ENCODE measurements around the gene ENGASE. TPM values are rescaled to one million over a fixed set of nuclear protein-coding genes. Genes with fewer than 3 reads are reported as not detected.
A peak's percentile ranks its signal among the peaks of the same experiment; 100 is the strongest.

Gene ENGASE
- total RNA-seq, 1 experiment from 2014 or later: 34.5 TPM

GRCh38 chr17:79088997-79089328 is 14.3 kb downstream of the ENGASE start:
- POLR2A ChIA-PET (ENCODE audit: unreplicated experiment): no interaction called here
- Histone ChIP-seq H3K4me1 (ENCODE audit: insufficient read depth, low read length) (no peaks in the 10 kb centered on the region), H2AFZ (ENCODE audit: low read length) (no peak overlapping the region), H3F3A (ENCODE audit: low read length, unreplicated experiment) (no peaks in the 10 kb centered on the region), H3K27me3 (ENCODE audit: low read length) (no peaks in the 10 kb centered on the region), H3K9me3 (ENCODE audit: low read length) (no peaks in the 10 kb centered on the region), H3K4me3 (ENCODE audit: low read length) (no peak overlapping the region), H3K9ac (ENCODE audit: low read length) (no peak overlapping the region), H3K9me2 (replicated peaks; ENCODE audit: low read length) (no peaks in the 10 kb centered on the region), H3K36me3 (ENCODE audit: low read depth, low read length) (peaks cover 4% of the 10 kb centered on the region; the same call in 1 of the 2 replicates), H3K79me2 (ENCODE audit: low read length) (no peaks in the 10 kb centered on the region), H3K4me2 (ENCODE audit: low read length) (no peak overlapping the region), H3K27ac (ENCODE audit: low read length) (no peak overlapping the region), H4K20me1 (ENCODE audit: low read length) (no peaks in the 10 kb centered on the region)
- DNase-seq (no peak), ATAC-seq (no peak)
- no TSS peak for BruUV-seq (replicated peaks)
- no peak for TF ChIP-seq EZH2 (IDR thresholded peaks at IDR 0.05; ENCODE audit: low read length, unreplicated experiment)
- TF ChIP-seq EZH2phosphoT487 (IDR thresholded peaks at IDR 0.05; ENCODE audit: borderline replicate concordance, low read length): no peak
- TF ChIP-seq CTCF (conservative IDR thresholded peaks at IDR 0.05; ENCODE audit: low read depth, low read length): no peak
- CTCF ChIA-PET: no interaction called here
- intact Hi-C loops (cut with micrococcal nuclease): no loop called here

DNA sequence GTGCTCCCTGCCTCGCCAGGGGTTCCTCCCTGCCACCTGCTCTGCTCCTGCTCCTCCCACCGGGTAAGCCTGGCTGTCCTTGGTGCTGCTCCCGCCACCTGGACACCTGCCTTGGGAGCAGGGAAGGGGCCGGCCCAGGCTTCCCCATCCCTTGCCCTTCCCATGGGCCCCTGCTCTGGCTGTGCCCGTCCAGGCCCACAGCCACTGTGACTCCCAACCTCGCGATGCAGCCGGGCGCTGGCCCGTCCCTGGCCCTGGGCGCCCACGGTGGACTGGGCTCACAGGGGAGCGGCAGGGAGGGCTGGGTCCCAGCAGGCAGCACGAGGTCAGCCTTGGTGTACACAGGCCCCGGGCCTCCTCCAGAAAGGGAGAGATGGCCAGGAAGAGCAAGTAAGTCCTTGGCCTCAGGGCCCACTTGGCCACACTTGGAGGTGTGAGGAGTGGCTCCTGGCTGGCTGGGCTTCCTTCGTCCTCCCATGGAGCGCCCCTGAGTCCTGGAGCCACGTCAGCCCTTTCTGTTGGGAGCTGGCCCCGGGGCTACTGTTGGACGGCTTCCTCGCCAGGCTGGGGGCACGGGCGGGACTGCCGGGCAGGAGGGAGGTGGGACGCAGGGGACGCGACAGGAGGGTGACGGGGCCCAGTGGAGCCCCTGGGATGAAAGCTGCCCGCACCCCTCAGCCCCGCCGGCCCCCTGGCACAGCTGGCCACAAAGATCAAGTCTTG is 15.3 kb downstream of the ENGASE start:
- no peak overlapping the region for H3K9ac ChIP-seq (ENCODE audit: low read length)
- no peaks in the 10 kb centered on the region for H3K79me2 ChIP-seq (ENCODE audit: low read length)
- H2AFZ ChIP-seq (ENCODE audit: low read length): no peak overlapping the region
- BruUV-seq (replicated peaks): no TSS peak
- no peaks in the 10 kb centered on the region for H3K9me3 ChIP-seq (ENCODE audit: low read length)
- ChIA-PET CTCF (no interaction called here), POLR2A (ENCODE audit: unreplicated experiment) (no interaction called here)
- H3K27me3 ChIP-seq (ENCODE audit: low read length): no peaks in the 10 kb centered on the region
- H3K36me3 ChIP-seq (ENCODE audit: low read depth, low read length): 0 out of 2 replicates have a peak, but pooled peaks cover 4% of the 10 kb centered on the region
- no peak overlapping the region for H3K4me2 ChIP-seq (ENCODE audit: low read length)
- no peak overlapping the region for H3K27ac ChIP-seq (ENCODE audit: low read length)
- no peaks in the 10 kb centered on the region for H3F3A ChIP-seq (ENCODE audit: low read length, unreplicated experiment)
- intact Hi-C loops (cut with micrococcal nuclease): no loop called here
- TF ChIP-seq CTCF (conservative IDR thresholded peaks at IDR 0.05; ENCODE audit: low read depth, low read length) (no peak), EZH2phosphoT487 (IDR thresholded peaks at IDR 0.05; ENCODE audit: borderline replicate concordance, low read length) (no peak), EZH2 (IDR thresholded peaks at IDR 0.05; ENCODE audit: low read length, unreplicated experiment) (no peak)
- ATAC-seq: no peak
- H3K4me3 ChIP-seq (ENCODE audit: low read length): no peak overlapping the region
- DNase-seq: no peak
- H4K20me1 ChIP-seq (ENCODE audit: low read length): no peaks in the 10 kb centered on the region
- no peaks in the 10 kb centered on the region for H3K9me2 ChIP-seq (replicated peaks; ENCODE audit: low read length)
- H3K4me1 ChIP-seq (ENCODE audit: insufficient read depth, low read length): no peaks in the 10 kb centered on the region

DNA sequence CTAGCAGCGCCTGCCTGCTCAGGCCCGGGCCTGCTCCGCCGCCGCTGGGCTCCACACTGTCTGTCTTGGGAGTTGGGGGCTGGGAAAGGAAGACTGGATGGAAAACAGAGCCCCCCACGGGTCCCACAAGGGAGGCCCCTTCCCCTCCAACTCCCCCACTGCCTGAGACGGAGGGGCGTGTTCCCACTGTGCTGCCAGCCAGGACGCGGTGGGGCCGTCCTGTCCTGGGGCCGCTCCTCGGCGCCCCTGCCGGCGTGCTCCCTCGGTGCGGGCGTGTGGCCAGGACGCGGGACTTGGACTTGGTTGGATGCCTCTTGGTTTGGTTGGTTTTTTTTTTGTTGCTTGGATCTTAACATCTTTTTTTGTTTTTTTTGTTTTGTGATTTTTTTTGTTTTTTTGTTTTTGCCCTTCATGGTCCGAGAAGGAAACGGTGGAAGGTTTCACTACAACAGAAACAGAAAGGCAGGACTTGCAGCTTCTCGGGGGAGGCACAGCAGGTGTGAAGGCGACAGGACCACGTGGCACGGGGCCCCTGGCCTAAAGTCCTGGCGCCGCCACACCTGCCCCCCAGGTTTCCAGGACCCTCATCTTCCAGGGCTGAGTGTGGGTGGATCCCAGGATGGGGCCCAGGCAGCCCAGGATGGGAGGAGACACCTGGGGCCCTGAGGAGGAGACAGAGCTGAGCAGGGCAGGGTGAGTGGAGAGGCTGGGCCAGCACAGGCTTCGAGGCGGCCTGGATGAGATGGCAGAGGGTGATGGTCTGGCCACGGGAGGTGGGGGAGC is 16.0 kb downstream of the ENGASE start:
- no peaks in the 10 kb centered on the region for H3K79me2 ChIP-seq (ENCODE audit: low read length)
- H3K27me3 ChIP-seq (ENCODE audit: low read length): no peaks in the 10 kb centered on the region
- no peaks in the 10 kb centered on the region for H3K4me1 ChIP-seq (ENCODE audit: insufficient read depth, low read length)
- H2AFZ ChIP-seq (ENCODE audit: low read length): no peak overlapping the region
- H3K9me3 ChIP-seq (ENCODE audit: low read length): no peaks in the 10 kb centered on the region
- no TSS peak for BruUV-seq (replicated peaks)
- no peak overlapping the region for H3K4me2 ChIP-seq (ENCODE audit: low read length)
- intact Hi-C loops (cut with micrococcal nuclease): no loop called here
- ChIA-PET POLR2A (ENCODE audit: unreplicated experiment) (no interaction called here), CTCF (no interaction called here)
- TF ChIP-seq EZH2phosphoT487 (IDR thresholded peaks at IDR 0.05; ENCODE audit: borderline replicate concordance, low read length): no peak
- TF ChIP-seq CTCF (conservative IDR thresholded peaks at IDR 0.05; ENCODE audit: low read depth, low read length): peak; percentile 30; the same call in 1 of the 2 replicates
- no peaks in the 10 kb centered on the region for H3F3A ChIP-seq (ENCODE audit: low read length, unreplicated experiment)
- ATAC-seq (no peak), DNase-seq (no peak)
- H3K9ac ChIP-seq (ENCODE audit: low read length): no peak overlapping the region
- H3K27ac ChIP-seq (ENCODE audit: low read length): no peak overlapping the region
- no peaks in the 10 kb centered on the region for H3K9me2 ChIP-seq (replicated peaks; ENCODE audit: low read length)
- 0 out of 2 replicates have a peak, but pooled peaks cover 4% of the 10 kb centered on the region for H3K36me3 ChIP-seq (ENCODE audit: low read depth, low read length)
- no peak overlapping the region for H3K4me3 ChIP-seq (ENCODE audit: low read length)
- H4K20me1 ChIP-seq (ENCODE audit: low read length): no peaks in the 10 kb centered on the region

Data from PC-3 (cell line).